Measurements from ENCODE around the gene NETO2. TPM values are rescaled to one million over a fixed set of nuclear protein-coding genes. Genes with fewer than 3 reads are reported as not detected.

Gene NETO2
- polyA plus RNA-seq, 3 donors: 12.4 to 15.7 (median 14.3) TPM

DNA sequence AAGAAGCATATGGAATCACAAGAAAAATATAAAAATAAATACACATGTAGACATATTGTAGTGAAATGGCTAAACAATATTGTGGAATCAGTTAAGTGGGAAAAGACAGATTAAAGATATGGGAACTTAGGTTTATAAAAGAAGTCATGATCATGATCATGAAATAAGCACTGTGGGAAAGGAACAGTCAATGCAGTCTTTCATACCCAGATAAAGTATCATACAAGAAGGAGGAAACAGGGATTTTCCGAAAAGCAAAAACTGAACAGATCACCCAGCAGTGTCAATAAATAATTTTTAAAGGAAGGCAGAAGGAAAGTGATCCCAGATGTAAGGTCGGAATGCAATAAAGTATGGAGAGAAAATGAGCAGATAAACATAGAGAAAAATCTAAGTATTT, 71.6 kb downstream of the NETO2 start:
- Mint-ChIP-seq H3K9me3 (peaks cover 0 to 4% (median 0%) of the 10 kb centered on the region in 7 donors), H3K36me3 (no peaks in the 10 kb centered on the region), H3K27me3 (ENCODE audit: low read depth in 3 of 3) (peaks cover 3 to 4% (median 3%) of the 10 kb centered on the region in 3 donors), H3K27ac (no peak overlapping the region), H3K4me1 (peaks cover 10% of the 10 kb centered on the region), H3K4me3 (no peak overlapping the region)
- TF ChIP-seq, protein P1, sequence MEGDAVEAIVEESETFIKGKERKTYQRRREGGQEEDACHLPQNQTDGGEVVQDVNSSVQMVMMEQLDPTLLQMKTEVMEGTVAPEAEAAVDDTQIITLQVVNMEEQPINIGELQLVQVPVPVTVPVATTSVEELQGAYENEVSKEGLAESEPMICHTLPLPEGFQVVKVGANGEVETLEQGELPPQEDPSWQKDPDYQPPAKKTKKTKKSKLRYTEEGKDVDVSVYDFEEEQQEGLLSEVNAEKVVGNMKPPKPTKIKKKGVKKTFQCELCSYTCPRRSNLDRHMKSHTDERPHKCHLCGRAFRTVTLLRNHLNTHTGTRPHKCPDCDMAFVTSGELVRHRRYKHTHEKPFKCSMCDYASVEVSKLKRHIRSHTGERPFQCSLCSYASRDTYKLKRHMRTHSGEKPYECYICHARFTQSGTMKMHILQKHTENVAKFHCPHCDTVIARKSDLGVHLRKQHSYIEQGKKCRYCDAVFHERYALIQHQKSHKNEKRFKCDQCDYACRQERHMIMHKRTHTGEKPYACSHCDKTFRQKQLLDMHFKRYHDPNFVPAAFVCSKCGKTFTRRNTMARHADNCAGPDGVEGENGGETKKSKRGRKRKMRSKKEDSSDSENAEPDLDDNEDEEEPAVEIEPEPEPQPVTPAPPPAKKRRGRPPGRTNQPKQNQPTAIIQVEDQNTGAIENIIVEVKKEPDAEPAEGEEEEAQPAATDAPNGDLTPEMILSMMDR (IDR thresholded peaks at IDR 0.05): no peak
- Histone ChIP-seq H3K36me3 (replicated peaks in 1 of 2; ENCODE audit: control insufficient read depth in 1 of 2, insufficient read depth in 2 of 2, low read length in 2 of 2) (no peaks in the 10 kb centered on the region), H3K27me3 (ENCODE audit: control insufficient read depth in 2 of 2, insufficient read depth in 2 of 2, low read length in 2 of 2) (no peaks in the 10 kb centered on the region), H3K27ac (ENCODE audit: low read depth in 1 of 2, low read length in 2 of 2) (no peak overlapping the region), H3K4me2 (replicated peaks; ENCODE audit: extremely low read depth, low read length, poor library complexity, severe bottlenecking) (no peak overlapping the region), H4K20me1 (ENCODE audit: insufficient read depth, low read length) (no peaks in the 10 kb centered on the region), H3K4me1 (ENCODE audit: control insufficient read depth in 1 of 2, insufficient read depth in 2 of 2, low read length in 2 of 2) (peaks cover 7% of the 10 kb centered on the region in 2 donors), H2AFZ (ENCODE audit: insufficient read depth, low read depth, low read length, poor library complexity, severe bottlenecking) (no peak overlapping the region), H3K4me3 (replicated peaks in 1 of 3; ENCODE audit: low read depth in 2 of 3, low read length in 3 of 3) (no peak overlapping the region), H3K79me2 (ENCODE audit: insufficient read depth, low read length) (no peaks in the 10 kb centered on the region), H3K9ac (ENCODE audit: insufficient read depth, low read length, poor library complexity, severe bottlenecking) (no peak overlapping the region), H3K9me3 (replicated peaks in 1 of 2; ENCODE audit: control insufficient read depth in 1 of 2, insufficient read depth in 1 of 2, low read length in 2 of 2) (no peaks in the 10 kb centered on the region)
- intact Hi-C loops (cut with micrococcal nuclease): no loop called here
- DNase-seq: no peak
- no CpG with 5 or more reads among the region's 2 CpGs for WGBS (ENCODE audit: insufficient coverage)

DNA sequence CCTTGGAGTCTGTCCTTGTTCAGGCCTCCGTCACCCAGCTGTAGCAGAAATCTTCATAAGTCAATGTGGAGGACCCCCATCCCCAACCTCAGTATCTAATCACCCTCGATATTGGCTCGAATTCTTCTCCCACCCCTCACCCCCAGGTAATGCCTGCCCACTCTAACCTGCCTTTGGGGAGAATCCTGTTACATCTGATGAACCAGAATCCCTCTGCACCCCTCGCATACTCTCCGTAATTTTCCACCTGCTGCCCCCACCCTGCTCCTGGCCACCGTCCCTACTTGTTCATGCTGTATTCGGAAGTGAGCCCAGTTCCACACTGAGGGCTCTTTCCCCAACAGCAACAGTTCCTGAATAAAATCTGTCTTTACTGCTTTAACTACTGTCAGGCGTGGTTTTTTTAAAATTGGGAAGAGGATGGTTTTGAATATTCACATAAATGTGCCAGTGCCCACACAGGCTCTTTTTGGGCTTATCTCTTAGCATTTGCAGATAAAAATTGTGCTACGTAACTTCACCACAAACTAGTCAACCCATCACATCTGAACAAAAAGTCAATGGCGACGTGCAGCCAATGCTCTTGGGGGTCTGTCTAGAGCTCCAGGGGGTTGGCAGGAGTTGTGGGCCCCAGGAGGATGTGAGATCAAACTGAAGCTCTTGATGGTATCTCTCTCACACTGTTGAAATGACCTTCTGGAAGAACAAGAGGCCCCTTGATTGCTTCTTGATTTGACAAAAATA, 73.7 kb downstream of the NETO2 start:
- no peaks in the 10 kb centered on the region for H3K36me3 ChIP-seq (replicated peaks in 1 of 2; ENCODE audit: control insufficient read depth in 1 of 2, insufficient read depth in 2 of 2, low read length in 2 of 2)
- 94% methylated on average over 7 of the region's 11 CpGs for WGBS (ENCODE audit: insufficient coverage)
- H3K4me3 ChIP-seq (replicated peaks in 1 of 3; ENCODE audit: low read depth in 2 of 3, low read length in 3 of 3): no peak overlapping the region
- no peaks in the 10 kb centered on the region for H3K9me3 ChIP-seq (replicated peaks in 1 of 2; ENCODE audit: control insufficient read depth in 1 of 2, insufficient read depth in 1 of 2, low read length in 2 of 2)
- H3K27me3 Mint-ChIP-seq (ENCODE audit: low read depth in 3 of 3): peaks cover 1 to 4% (median 3%) of the 10 kb centered on the region in 3 donors
- H2AFZ ChIP-seq (ENCODE audit: insufficient read depth, low read depth, low read length, poor library complexity, severe bottlenecking): peak overlapping the region; percentile 72
- H3K27ac Mint-ChIP-seq: peak overlapping the region in 2 of 7 donors; percentile 86 to 92
- no peak overlapping the region for H3K4me3 Mint-ChIP-seq
- peaks cover 0 to 4% (median 0%) of the 10 kb centered on the region in 7 donors for H3K9me3 Mint-ChIP-seq
- peaks cover 10% of the 10 kb centered on the region for H3K4me1 Mint-ChIP-seq
- H3K4me2 ChIP-seq (replicated peaks; ENCODE audit: extremely low read depth, low read length, poor library complexity, severe bottlenecking): no peak overlapping the region
- peaks cover 7% of the 10 kb centered on the region in 2 donors for H3K4me1 ChIP-seq (ENCODE audit: control insufficient read depth in 1 of 2, insufficient read depth in 2 of 2, low read length in 2 of 2)
- intact Hi-C loops (cut with micrococcal nuclease): no loop called here
- peak overlapping the region in 1 of 2 donors; percentile 17 for H3K27ac ChIP-seq (ENCODE audit: low read depth in 1 of 2, low read length in 2 of 2)
- no peaks in the 10 kb centered on the region for H3K79me2 ChIP-seq (ENCODE audit: insufficient read depth, low read length)
- no peaks in the 10 kb centered on the region for H3K36me3 Mint-ChIP-seq
- TF ChIP-seq, protein P1 (IDR thresholded peaks at IDR 0.05): no peak
- no peak overlapping the region for H3K9ac ChIP-seq (ENCODE audit: insufficient read depth, low read length, poor library complexity, severe bottlenecking)
- H3K27me3 ChIP-seq (ENCODE audit: control insufficient read depth in 2 of 2, insufficient read depth in 2 of 2, low read length in 2 of 2): no peaks in the 10 kb centered on the region
- DNase-seq: no peak
- H4K20me1 ChIP-seq (ENCODE audit: insufficient read depth, low read length): no peaks in the 10 kb centered on the region

Data from CD14-positive monocyte (primary cell).